SK-N-SH treated with all-trans-retinoic acid at 6 μM for 48 hours (cell line): Measurements from ENCODE around the gene SLC19A1.

Experiments
- ATAC-seq: fragments of 200-7000 bp; cut with Tn5 transposase; 3 replicates; pipeline ENCODE4 v1.9.1; 2020; ENCODE audit warnings: mild to moderate bottlenecking, moderate library complexity
- ARNTL ChIP-seq: fragments of 450-650 bp; formaldehyde crosslinking; IDR thresholded peaks from 2 replicates; pipeline ENCODE4 v1.5.0; 2020; ENCODE audit warnings: low read depth, mild to moderate bottlenecking, moderate library complexity, borderline replicate concordance
- BACH2 ChIP-seq: fragments of 250-450 bp; sonication (Bioruptor Pico); IDR thresholded peaks from 2 replicates; pipeline ENCODE4 v1.9.0; 2021; ENCODE audit warnings: mild to moderate bottlenecking, borderline replicate concordance
- CSDC2 ChIP-seq: fragments of 250-450 bp; sonication (Bioruptor Pico); IDR thresholded peaks from 2 replicates; pipeline ENCODE4 v1.5.0; 2020; ENCODE audit warnings: mild to moderate bottlenecking, moderate library complexity
- ESRRG ChIP-seq: fragments of 250-450 bp; sonication (Bioruptor Pico); IDR thresholded peaks from 2 replicates; pipeline ENCODE4 v1.6.1; 2021; ENCODE audit warnings: mild to moderate bottlenecking
- GLIS3 ChIP-seq: fragments of 250-450 bp; sonication (Bioruptor Pico); IDR thresholded peaks from 2 replicates; pipeline ENCODE4 v1.5.0; 2020; ENCODE audit warnings: mild to moderate bottlenecking, moderate library complexity
- ISL1 ChIP-seq: fragments of 250-450 bp; sonication (Bioruptor Pico); IDR thresholded peaks from 2 replicates; pipeline ENCODE4 v2.1.2; 2022; ENCODE audit warnings: mild to moderate bottlenecking, moderate library complexity
- OSR1 ChIP-seq: fragments of 250-450 bp; sonication (Bioruptor Pico); IDR thresholded peaks from 2 replicates; pipeline ENCODE4 v1.8.0; 2022; ENCODE audit warnings: moderate library complexity, mild to moderate bottlenecking, inconsistent platforms
- PPARA ChIP-seq: fragments of 250-450 bp; sonication (Bioruptor Pico); IDR thresholded peaks from 2 replicates; pipeline ENCODE4 v1.5.0; 2020; ENCODE audit warnings: mild to moderate bottlenecking, borderline replicate concordance
- RARB ChIP-seq: fragments of 250-450 bp; sonication (Bioruptor Pico); IDR thresholded peaks from 2 replicates; pipeline ENCODE4 v1.8.0; 2021; ENCODE audit warnings: mild to moderate bottlenecking, moderate library complexity
- SNAI2 ChIP-seq: fragments of 250-450 bp; sonication (Bioruptor Pico); IDR thresholded peaks from 2 replicates; pipeline ENCODE4 v1.5.0; 2020; ENCODE audit warnings: mild to moderate bottlenecking, moderate library complexity
- TCF4 ChIP-seq: fragments of 250-450 bp; sonication (Bioruptor Pico); IDR thresholded peaks from 2 replicates; pipeline ENCODE4 v1.8.0; 2021; ENCODE audit warnings: mild to moderate bottlenecking, moderate library complexity, borderline replicate concordance
- ZC3H10 ChIP-seq: fragments of 250-450 bp; sonication (Bioruptor Pico); IDR thresholded peaks from 2 replicates; pipeline ENCODE4 v1.5.1; 2021; ENCODE audit warnings: mild to moderate bottlenecking, moderate library complexity
- ZFP3 ChIP-seq: fragments of 250-450 bp; sonication (Bioruptor Pico); IDR thresholded peaks from 2 replicates; pipeline ENCODE4 v1.5.0; 2020; ENCODE audit warnings: mild to moderate bottlenecking, moderate library complexity
- ZFP30 ChIP-seq: fragments of 450-650 bp; formaldehyde crosslinking; IDR thresholded peaks from 2 replicates; pipeline ENCODE4 v1.5.0; 2022; ENCODE audit warnings: mild to moderate bottlenecking, moderate library complexity
- ZNF565 ChIP-seq: fragments of 450-650 bp; formaldehyde crosslinking; conservative IDR thresholded peaks from 2 replicates; pipeline ENCODE4 v1.5.0; 2020; ENCODE audit warnings: low read depth, mild to moderate bottlenecking, moderate library complexity
- ZNF70 ChIP-seq: fragments of 450-650 bp; formaldehyde crosslinking; IDR thresholded peaks from 2 replicates; pipeline ENCODE4 v1.5.0; 2020; ENCODE audit warnings: mild to moderate bottlenecking, moderate library complexity
- ZNF8 ChIP-seq: fragments of 450-650 bp; formaldehyde crosslinking; IDR thresholded peaks from 2 replicates; pipeline ENCODE4 v1.5.0; 2020; ENCODE audit warnings: mild to moderate bottlenecking, moderate library complexity
- TF ChIP-seq, protein P1 (sequence below): fragments of 250-450 bp; sonication (Bioruptor Pico); IDR thresholded peaks from 2 replicates; pipeline ENCODE4 v1.5.1; 2021; ENCODE audit warnings: mild to moderate bottlenecking, moderate library complexity
- TF ChIP-seq, protein P2 (sequence below): fragments of 250-450 bp; sonication (Bioruptor Pico); IDR thresholded peaks from 2 replicates; pipeline ENCODE4 v1.8.0; 2020; ENCODE audit warnings: mild to moderate bottlenecking, moderate library complexity, borderline replicate concordance
- TF ChIP-seq, protein P3 (sequence below): fragments of 250-450 bp; sonication (Bioruptor Pico); IDR thresholded peaks from 2 replicates; pipeline ENCODE4 v1.8.0; 2021; ENCODE audit warnings: low read depth, mild to moderate bottlenecking, moderate library complexity, borderline replicate concordance
- TF ChIP-seq, protein P4 (sequence below): fragments of 250-450 bp; sonication (Bioruptor Pico); IDR thresholded peaks from 2 replicates; pipeline ENCODE4 v1.5.0; 2020; ENCODE audit warnings: mild to moderate bottlenecking, moderate library complexity
- TF ChIP-seq, protein P5 (sequence below): fragments of 250-450 bp; sonication (Bioruptor Pico); IDR thresholded peaks from 2 replicates; pipeline ENCODE4 v1.5.1; 2020; ENCODE audit warnings: low read depth, mild to moderate bottlenecking, moderate library complexity

The SLC19A1 gene

DNA sequence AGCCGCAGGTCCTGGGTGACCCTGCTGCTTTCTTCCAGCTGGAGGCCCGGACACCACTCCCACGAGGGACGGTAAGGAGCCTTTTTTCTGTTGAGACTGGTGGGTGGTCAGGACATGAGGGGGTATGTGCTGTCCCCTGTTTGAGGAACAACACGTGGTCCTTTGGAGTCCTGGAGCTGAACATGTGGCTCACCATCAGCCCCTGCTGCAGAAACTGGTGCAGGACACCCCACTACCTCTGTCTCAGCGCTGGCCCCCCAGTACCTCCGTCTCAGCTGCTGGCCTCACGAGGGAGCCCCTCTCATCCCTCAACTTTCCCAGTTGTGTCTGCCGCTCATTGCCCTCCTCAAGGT, 34.7 kb downstream of the SLC19A1 start (continued):
- TF ChIP-seq, protein P1, sequence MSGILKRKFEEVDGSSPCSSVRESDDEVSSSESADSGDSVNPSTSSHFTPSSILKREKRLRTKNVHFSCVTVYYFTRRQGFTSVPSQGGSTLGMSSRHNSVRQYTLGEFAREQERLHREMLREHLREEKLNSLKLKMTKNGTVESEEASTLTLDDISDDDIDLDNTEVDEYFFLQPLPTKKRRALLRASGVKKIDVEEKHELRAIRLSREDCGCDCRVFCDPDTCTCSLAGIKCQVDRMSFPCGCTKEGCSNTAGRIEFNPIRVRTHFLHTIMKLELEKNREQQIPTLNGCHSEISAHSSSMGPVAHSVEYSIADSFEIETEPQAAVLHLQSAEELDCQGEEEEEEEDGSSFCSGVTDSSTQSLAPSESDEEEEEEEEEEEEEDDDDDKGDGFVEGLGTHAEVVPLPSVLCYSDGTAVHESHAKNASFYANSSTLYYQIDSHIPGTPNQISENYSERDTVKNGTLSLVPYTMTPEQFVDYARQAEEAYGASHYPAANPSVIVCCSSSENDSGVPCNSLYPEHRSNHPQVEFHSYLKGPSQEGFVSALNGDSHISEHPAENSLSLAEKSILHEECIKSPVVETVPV (CRISPR knock-in tag): no peak
- TF ChIP-seq RARB (CRISPR knock-in tag) (no peak), BACH2 (CRISPR knock-in tag) (no peak), ZFP3 (CRISPR knock-in tag) (no peak), ZFP30 (CRISPR knock-in tag) (no peak), ISL1 (no peak), GLIS3 (CRISPR knock-in tag) (no peak)

DNA sequence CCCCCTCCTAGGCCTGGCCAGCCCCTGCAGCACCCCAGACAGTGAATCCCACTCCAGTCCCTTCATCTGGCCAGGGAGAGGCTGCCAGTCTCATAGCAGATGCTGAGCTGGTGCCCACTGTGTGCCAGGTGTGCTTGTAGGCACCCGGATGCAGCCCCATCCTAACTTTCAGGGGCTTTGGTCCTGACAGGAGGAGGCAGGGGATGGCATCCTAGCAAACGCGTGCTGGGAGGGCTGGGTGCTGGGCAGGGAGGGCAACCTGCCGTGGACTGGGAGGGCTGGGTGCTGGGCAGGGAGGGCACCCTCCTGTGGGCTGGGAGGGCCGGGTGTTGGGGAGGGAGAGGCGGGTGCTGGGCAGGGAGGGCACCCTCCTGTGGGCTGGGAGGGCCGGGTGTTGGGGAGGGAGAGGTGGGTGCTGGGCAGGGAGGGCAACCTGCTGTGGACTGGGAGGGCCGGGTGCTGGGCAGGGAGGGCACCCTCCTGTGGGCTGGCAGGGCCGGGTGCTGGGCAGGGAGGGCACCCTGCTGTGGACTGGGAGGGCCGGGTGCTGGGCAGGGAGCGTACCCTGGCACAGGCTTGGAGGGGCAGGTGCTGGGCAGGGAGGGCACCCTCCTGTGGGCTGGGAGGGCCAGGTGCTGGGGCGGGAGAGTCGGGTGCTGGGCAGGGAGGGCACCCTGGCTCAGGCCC, 35.3 kb downstream of the SLC19A1 start:
- ATAC-seq: no peak
- no peak for TF ChIP-seq CSDC2 (CRISPR knock-in tag)
- TF ChIP-seq ZNF565 (CRISPR knock-in tag): no peak
- no peak for TF ChIP-seq BACH2 (CRISPR knock-in tag)
- no peak for TF ChIP-seq OSR1 (CRISPR knock-in tag)
- TF ChIP-seq ARNTL: no peak

DNA sequence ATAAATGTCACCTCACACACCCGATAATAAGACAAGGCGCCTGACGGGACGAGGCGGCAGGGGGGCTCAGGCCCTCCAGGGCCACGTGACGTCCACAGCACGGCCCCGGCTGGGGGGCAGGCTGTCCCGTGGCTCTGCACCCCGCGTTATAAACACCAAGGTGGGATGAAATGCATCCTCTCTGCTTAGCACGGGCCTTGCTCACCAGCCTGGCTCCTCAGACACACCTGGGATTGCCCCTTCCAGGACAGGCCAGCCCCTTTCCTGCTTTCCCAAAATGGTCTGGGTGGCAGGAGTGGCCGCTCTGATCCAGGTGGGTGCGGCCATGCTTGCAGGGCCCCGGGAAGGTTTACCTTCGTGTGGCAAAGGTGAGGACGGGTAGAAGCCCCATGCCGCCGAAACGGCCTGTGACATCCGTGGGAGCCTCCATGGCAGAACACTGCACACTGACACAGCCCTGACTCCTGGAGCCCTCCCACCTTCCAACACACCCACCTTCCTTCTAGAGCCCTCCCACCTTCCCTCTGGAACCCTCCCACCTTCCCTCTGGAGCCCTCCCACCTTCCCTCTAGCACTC, 35.9 kb downstream of the SLC19A1 start:
- no peak for TF ChIP-seq ESRRG (CRISPR knock-in tag)
- no peak for TF ChIP-seq RARB (CRISPR knock-in tag)
- TF ChIP-seq CSDC2 (CRISPR knock-in tag): no peak
- no peak for TF ChIP-seq PPARA
- no peak for TF ChIP-seq TCF4
- TF ChIP-seq ZNF8 (CRISPR knock-in tag): no peak
- TF ChIP-seq BACH2 (CRISPR knock-in tag): no peak
- TF ChIP-seq, protein P2, sequence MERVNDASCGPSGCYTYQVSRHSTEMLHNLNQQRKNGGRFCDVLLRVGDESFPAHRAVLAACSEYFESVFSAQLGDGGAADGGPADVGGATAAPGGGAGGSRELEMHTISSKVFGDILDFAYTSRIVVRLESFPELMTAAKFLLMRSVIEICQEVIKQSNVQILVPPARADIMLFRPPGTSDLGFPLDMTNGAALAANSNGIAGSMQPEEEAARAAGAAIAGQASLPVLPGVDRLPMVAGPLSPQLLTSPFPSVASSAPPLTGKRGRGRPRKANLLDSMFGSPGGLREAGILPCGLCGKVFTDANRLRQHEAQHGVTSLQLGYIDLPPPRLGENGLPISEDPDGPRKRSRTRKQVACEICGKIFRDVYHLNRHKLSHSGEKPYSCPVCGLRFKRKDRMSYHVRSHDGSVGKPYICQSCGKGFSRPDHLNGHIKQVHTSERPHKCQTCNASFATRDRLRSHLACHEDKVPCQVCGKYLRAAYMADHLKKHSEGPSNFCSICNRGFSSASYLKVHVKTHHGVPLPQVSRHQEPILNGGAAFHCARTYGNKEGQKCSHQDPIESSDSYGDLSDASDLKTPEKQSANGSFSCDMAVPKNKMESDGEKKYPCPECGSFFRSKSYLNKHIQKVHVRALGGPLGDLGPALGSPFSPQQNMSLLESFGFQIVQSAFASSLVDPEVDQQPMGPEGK (CRISPR knock-in tag): no peak
- no peak for TF ChIP-seq ZC3H10
- TF ChIP-seq ZNF70 (CRISPR knock-in tag): no peak
- TF ChIP-seq, protein P3, sequence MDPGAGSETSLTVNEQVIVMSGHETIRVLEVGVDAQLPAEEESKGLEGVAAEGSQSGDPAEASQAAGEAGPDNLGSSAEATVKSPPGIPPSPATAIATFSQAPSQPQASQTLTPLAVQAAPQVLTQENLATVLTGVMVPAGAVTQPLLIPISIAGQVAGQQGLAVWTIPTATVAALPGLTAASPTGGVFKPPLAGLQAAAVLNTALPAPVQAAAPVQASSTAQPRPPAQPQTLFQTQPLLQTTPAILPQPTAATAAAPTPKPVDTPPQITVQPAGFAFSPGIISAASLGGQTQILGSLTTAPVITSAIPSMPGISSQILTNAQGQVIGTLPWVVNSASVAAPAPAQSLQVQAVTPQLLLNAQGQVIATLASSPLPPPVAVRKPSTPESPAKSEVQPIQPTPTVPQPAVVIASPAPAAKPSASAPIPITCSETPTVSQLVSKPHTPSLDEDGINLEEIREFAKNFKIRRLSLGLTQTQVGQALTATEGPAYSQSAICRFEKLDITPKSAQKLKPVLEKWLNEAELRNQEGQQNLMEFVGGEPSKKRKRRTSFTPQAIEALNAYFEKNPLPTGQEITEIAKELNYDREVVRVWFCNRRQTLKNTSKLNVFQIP (CRISPR knock-in tag): no peak
- peak; percentile 8 for ATAC-seq

DNA sequence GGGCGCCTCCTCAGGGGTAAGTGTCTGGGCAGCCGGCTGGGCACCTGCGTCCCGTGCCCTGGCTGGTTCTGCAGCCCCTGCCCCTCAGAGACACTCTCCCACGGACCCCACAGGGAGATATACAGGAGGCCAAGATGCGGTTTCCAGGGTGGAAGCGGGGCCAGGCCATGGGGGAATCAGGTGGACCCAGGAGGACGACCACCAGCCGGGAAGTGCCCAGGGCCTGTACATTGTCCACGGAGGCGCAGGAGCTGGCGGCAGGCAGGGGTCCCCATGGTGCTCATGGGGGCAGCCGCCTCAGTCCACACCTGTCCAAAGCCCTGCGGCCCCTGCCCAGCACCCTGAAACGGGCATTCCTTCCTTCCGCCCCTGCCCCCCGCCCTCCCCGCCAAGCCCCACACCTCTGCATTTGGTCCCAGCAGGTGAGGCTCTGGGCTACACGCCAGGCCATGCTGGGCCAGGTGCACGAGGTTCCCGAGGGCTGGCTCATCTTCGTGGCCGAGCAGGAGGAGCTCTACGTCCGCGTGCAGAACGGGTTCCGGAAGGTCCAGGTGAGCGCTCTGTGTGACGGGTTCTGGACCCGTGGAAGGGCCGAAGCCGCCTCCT, 36.7 kb downstream of the SLC19A1 start:
- ATAC-seq: no peak
- TF ChIP-seq ZNF70 (CRISPR knock-in tag) (no peak), ZC3H10 (no peak), SNAI2 (CRISPR knock-in tag) (no peak), ZNF8 (CRISPR knock-in tag) (no peak), TCF4 (no peak), PPARA (no peak), ESRRG (CRISPR knock-in tag) (no peak), GLIS3 (CRISPR knock-in tag) (no peak), ISL1 (no peak), ZNF565 (CRISPR knock-in tag) (no peak), ZFP3 (CRISPR knock-in tag) (no peak)
- TF ChIP-seq, protein P4, sequence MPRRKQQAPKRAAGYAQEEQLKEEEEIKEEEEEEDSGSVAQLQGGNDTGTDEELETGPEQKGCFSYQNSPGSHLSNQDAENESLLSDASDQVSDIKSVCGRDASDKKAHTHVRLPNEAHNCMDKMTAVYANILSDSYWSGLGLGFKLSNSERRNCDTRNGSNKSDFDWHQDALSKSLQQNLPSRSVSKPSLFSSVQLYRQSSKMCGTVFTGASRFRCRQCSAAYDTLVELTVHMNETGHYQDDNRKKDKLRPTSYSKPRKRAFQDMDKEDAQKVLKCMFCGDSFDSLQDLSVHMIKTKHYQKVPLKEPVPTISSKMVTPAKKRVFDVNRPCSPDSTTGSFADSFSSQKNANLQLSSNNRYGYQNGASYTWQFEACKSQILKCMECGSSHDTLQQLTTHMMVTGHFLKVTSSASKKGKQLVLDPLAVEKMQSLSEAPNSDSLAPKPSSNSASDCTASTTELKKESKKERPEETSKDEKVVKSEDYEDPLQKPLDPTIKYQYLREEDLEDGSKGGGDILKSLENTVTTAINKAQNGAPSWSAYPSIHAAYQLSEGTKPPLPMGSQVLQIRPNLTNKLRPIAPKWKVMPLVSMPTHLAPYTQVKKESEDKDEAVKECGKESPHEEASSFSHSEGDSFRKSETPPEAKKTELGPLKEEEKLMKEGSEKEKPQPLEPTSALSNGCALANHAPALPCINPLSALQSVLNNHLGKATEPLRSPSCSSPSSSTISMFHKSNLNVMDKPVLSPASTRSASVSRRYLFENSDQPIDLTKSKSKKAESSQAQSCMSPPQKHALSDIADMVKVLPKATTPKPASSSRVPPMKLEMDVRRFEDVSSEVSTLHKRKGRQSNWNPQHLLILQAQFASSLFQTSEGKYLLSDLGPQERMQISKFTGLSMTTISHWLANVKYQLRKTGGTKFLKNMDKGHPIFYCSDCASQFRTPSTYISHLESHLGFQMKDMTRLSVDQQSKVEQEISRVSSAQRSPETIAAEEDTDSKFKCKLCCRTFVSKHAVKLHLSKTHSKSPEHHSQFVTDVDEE: no peak
- TF ChIP-seq, protein P1 (CRISPR knock-in tag): no peak
- TF ChIP-seq, protein P3 (CRISPR knock-in tag): no peak
- TF ChIP-seq, protein P5, sequence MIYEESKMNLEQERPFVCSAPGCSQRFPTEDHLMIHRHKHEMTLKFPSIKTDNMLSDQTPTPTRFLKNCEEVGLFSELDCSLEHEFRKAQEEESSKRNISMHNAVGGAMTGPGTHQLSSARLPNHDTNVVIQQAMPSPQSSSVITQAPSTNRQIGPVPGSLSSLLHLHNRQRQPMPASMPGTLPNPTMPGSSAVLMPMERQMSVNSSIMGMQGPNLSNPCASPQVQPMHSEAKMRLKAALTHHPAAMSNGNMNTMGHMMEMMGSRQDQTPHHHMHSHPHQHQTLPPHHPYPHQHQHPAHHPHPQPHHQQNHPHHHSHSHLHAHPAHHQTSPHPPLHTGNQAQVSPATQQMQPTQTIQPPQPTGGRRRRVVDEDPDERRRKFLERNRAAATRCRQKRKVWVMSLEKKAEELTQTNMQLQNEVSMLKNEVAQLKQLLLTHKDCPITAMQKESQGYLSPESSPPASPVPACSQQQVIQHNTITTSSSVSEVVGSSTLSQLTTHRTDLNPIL (CRISPR knock-in tag): no peak
